GM12864 (cell line): ENCODE measurements around the gene TMEFF2.

Source experiments
- DNase-seq: peaks from one replicate; pipeline ENCODE4 v3.0.0-alpha.2; 2011; ENCODE audit warnings: low read depth
- H3K4me3 ChIP-seq: 2 replicates; pipeline ENCODE4 v1.5.1; 2011; ENCODE audit warnings: mild to moderate bottlenecking, low read depth, low read length, control low read depth
- TF ChIP-seq, protein P1 (sequence below): IDR thresholded peaks from 2 replicates; pipeline ENCODE4 v1.5.1; 2011; ENCODE audit warnings: low read depth, mild to moderate bottlenecking, moderate library complexity, low read length, control low read depth, inconsistent platforms; ENCODE audit errors: missing control alignments

The TMEFF2 gene

DNA sequence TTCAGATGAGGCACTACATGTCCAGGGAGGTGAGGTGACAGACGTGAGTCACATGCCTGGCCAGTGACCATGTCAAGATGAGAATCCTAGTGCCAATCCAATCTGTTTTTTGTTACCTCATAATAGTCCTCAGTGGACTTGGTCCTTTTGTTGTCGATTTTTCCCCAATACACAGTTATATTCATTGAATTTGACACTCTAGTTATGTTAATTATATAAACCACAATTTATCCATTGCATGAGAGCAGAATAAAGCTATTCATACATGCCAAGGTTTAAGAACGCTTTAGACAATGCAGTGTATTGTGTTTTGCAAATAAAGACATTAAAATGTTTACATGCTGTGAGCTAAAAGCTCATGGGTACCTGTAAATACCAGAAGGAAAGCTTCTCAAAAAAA is 21.6 kb upstream of the TMEFF2 start:
- DNase-seq, result no peak
- no peak overlapping the region for H3K4me3 ChIP-seq
- TF ChIP-seq, protein P1, sequence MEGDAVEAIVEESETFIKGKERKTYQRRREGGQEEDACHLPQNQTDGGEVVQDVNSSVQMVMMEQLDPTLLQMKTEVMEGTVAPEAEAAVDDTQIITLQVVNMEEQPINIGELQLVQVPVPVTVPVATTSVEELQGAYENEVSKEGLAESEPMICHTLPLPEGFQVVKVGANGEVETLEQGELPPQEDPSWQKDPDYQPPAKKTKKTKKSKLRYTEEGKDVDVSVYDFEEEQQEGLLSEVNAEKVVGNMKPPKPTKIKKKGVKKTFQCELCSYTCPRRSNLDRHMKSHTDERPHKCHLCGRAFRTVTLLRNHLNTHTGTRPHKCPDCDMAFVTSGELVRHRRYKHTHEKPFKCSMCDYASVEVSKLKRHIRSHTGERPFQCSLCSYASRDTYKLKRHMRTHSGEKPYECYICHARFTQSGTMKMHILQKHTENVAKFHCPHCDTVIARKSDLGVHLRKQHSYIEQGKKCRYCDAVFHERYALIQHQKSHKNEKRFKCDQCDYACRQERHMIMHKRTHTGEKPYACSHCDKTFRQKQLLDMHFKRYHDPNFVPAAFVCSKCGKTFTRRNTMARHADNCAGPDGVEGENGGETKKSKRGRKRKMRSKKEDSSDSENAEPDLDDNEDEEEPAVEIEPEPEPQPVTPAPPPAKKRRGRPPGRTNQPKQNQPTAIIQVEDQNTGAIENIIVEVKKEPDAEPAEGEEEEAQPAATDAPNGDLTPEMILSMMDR, result no peak

DNA sequence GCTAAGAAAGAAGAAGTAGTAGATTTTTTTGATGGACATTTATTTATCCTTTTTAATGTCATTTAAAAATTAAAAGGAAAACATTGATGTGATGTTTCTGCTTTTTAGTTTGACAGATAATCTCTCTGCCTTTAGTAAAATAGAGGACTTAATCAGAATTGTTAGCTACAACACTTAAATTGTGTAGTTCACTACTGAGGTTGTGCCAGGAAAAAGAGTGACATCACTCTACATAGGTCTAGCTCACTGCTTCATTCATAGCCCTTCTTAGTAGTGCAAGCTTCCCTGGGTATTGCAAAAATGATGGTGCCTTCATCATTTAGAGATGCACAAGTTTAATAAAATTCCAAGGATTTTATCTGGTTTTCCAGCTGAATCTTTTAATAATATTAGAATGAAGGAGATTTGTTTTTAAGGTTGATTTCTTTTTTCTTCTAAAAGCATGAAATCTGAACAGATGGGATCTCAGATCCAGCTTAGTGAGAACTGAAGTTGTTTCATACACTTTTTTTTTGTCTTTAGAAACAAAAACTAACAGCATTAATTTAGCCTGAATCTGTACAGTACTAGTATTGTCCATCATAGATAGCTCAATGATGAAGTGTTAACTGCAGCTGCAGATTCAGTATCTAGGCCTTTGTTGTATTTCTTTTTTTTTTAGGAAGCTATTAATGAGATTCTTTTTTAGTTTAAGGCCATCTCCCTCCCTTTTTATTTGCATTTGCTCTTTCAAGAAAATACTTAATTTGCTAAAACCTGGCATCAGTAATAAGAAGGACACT is 20.6 kb upstream of the TMEFF2 start:
- TF ChIP-seq, protein P1, result no peak
- no peak overlapping the region for H3K4me3 ChIP-seq

DNA sequence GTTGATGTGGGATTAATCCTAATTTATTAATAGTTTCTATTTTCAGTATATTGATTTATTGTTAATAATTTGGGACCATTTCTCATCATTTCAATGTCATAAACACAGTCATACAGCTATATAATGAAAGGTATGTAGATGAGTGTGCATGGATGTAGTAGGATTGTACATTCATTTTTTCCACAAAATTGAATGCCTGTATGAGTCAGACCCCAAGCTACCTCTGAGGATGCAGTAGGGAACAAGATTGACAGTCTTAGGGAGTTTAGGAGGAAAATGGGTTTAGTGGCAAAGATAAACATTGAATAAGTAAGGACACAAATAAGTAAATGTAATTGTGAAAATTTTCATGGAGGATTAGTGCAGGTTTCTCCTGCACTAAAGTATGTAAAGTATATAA is 14.1 kb upstream of the TMEFF2 start:
- TF ChIP-seq, protein P1, result no peak
- no peak for DNase-seq
- H3K4me3 ChIP-seq, result no peak overlapping the region

More for the DNA sequence above, 20.6 kb upstream of the TMEFF2 start:
- DNase-seq, result no peak

DNA sequence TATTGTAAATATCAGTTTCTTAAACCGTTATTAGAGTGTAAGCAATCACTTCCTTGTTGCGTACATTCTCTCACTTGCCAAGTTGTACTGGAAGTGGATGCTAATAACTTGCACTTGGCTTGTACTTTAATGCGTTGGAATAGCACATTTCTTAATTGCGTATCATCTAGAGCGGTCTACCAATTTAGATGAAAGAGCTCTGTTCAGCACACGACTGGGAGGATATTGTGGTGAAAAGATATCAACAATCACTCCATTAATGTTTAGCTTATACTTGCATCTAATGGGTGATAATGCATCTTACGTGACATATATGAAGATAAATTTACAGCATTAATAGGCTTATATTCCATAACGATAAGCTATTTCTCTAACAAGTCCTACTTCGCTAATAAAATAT is 11.7 kb upstream of the TMEFF2 start:
- H3K4me3 ChIP-seq, result no peak overlapping the region
- DNase-seq, result no peak
- TF ChIP-seq, protein P1, result no peak

DNA sequence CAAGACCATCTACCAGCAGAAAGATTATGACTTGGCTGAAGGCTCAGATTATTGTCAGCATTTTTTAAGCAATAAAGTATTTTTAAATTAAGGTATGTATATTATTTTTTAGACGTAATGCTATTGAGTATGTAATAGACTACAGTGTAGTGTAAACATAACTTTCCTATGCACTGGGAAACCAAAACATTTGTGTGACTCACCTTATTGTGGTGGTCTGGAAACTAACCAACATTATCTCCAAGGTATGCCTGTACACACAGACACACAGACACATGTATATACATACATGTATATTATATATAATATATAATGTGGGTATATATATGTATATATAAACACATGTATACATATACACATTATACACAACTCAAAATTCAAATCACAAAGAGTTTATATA is 9.1 kb upstream of the TMEFF2 start:
- TF ChIP-seq, protein P1, result no peak
- H3K4me3 ChIP-seq, result no peak overlapping the region
- no peak for DNase-seq

DNA sequence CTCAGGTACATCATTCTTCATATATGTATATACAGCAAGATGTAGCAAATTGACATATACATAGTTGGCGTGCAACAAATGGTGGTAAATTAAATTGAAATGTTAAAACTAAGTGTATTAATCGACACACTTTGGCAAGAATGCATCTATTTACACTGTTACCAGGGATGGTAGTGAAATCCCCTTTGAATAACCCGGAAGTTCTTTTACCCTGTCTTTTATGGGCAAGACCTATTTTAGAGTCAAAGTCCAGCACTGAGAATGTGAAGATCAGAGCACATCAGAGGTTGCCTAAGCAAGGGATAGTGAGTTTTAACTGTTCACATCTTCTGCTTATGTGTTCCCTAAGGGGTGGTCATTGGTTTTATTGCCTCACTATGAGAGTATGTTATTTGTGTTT is 7.6 kb upstream of the TMEFF2 start:
- TF ChIP-seq, protein P1, result no peak
- no peak overlapping the region for H3K4me3 ChIP-seq
- DNase-seq, result no peak

DNA sequence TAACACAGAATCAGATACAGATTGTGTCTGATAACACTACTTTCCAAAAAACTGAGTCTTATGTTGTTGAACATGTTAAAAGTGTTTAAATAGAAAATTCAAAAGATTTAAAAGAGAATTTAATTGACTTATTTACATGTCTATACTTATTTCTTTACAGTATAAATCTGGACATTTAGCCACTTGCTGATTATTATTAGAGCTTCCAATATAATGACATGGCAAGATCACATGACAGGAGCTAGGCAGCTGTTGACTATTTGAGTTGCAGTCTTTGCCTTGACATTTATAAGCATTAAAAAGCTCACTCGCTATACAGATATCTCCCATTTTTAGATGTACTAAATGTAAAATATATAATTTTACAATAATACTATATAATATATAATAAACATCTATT is 6.4 kb upstream of the TMEFF2 start:
- no peak overlapping the region for H3K4me3 ChIP-seq
- DNase-seq, result no peak
- TF ChIP-seq, protein P1, result no peak
